AG09319 (cell line): ENCODE results near the gene TNFRSF8.

ENCODE experiments used
- DNase-seq: peaks from one replicate; pipeline ENCODE4 v3.0.0-alpha.2; 2010; ENCODE audit warnings: low read depth; ENCODE audit errors: extremely low read depth
- CTCF ChIP-seq: IDR thresholded peaks from 2 replicates; pipeline ENCODE4 v1.5.1; 2011; ENCODE audit warnings: low read depth, mild to moderate bottlenecking, inconsistent platforms, low read length, moderate library complexity

The TNFRSF8 gene

GRCh38 chr1:12177156-12177998 is 114.3 kb downstream of the TNFRSF8 start:
- no peak for DNase-seq
- TF ChIP-seq CTCF = no peak

GRCh38 chr1:12177999-12178441 is 114.9 kb downstream of the TNFRSF8 start:
- TF ChIP-seq CTCF = no peak
- peak; percentile 52 for DNase-seq

GRCh38 chr1:12178511-12178910 is 115.4 kb downstream of the TNFRSF8 start:
- TF ChIP-seq CTCF = no peak
- DNase-seq = no peak

GRCh38 chr1:12179111-12179519 is 116.0 kb downstream of the TNFRSF8 start:
- TF ChIP-seq CTCF = no peak
- no peak for DNase-seq

- TF ChIP-seq CTCF = no peak
These were observed 116.6 kb downstream of the TNFRSF8 start for GRCh38 chr1:12179676-12180075.

GRCh38 chr1:12180315-12180714 is 117.2 kb downstream of the TNFRSF8 start:
- DNase-seq = no peak
- no peak for TF ChIP-seq CTCF

More at GRCh38 chr1:12179676-12180075, 116.6 kb downstream of the TNFRSF8 start:
- no peak for DNase-seq

- no peak for DNase-seq
- no peak for TF ChIP-seq CTCF
These were observed 117.8 kb downstream of the TNFRSF8 start for GRCh38 chr1:12180903-12181302.
